ENCODE results near the gene SDK1. TPM values are rescaled to one million over a fixed set of nuclear protein-coding genes. Genes with fewer than 3 reads are reported as not detected.

SDK1 gene
- total RNA-seq, 1 donor from 2014 or later: 1.3 TPM

- H3K4me3 Mint-ChIP-seq: no peak overlapping the region
- intact Hi-C loops (cut with micrococcal nuclease): no loop called here
These were observed 251.4 kb downstream of the SDK1 start for GRCh38 chr7:3552499-3552898.

DNA sequence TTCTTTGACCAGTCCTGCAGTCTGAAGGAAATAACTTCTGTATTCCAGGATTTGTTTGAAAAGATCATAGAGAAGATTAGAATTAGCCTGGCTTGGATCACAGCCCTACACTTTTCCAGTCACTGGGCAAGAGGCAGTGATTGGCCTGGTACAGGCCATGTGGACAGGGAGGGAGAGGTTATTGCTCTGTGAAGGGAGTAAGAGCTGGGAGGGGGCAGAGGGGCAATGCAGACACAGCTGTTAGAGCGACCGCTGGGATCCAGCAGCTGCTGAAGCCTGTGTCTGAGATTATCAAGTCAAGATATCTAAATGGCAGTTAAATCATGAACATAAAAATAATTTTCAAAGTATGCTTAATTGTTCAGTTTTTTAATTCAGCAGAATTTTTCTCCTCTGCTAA lies 257.3 kb downstream of the SDK1 start:
- POLR2A ChIA-PET: no interaction called here
- Mint-ChIP-seq H3K27ac (no peak overlapping the region), H3K4me1 (no peaks in the 10 kb centered on the region), H3K27me3 (peaks cover 19% of the 10 kb centered on the region), H3K36me3 (ENCODE audit: low read depth) (no peaks in the 10 kb centered on the region), H3K9me3 (peaks cover 11% of the 10 kb centered on the region), H3K4me3 (no peak overlapping the region)
- no peak for ATAC-seq (ENCODE audit: low read depth)
- intact Hi-C loops (cut with micrococcal nuclease): no loop called here
- no peak for DNase-seq
- CTCF ChIA-PET: no interaction called here
- TF ChIP-seq, protein P1, sequence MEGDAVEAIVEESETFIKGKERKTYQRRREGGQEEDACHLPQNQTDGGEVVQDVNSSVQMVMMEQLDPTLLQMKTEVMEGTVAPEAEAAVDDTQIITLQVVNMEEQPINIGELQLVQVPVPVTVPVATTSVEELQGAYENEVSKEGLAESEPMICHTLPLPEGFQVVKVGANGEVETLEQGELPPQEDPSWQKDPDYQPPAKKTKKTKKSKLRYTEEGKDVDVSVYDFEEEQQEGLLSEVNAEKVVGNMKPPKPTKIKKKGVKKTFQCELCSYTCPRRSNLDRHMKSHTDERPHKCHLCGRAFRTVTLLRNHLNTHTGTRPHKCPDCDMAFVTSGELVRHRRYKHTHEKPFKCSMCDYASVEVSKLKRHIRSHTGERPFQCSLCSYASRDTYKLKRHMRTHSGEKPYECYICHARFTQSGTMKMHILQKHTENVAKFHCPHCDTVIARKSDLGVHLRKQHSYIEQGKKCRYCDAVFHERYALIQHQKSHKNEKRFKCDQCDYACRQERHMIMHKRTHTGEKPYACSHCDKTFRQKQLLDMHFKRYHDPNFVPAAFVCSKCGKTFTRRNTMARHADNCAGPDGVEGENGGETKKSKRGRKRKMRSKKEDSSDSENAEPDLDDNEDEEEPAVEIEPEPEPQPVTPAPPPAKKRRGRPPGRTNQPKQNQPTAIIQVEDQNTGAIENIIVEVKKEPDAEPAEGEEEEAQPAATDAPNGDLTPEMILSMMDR (IDR thresholded peaks at IDR 0.05): no peak

More at GRCh38 chr7:3552499-3552898, 251.4 kb downstream of the SDK1 start:
- Mint-ChIP-seq H3K9me3 (peaks cover 11% of the 10 kb centered on the region), H3K36me3 (ENCODE audit: low read depth) (no peaks in the 10 kb centered on the region), H3K27me3 (peaks cover 35% of the 10 kb centered on the region), H3K4me1 (no peaks in the 10 kb centered on the region), H3K27ac (no peak overlapping the region)
- no peak for DNase-seq
- ChIA-PET CTCF (no interaction called here), POLR2A (no interaction called here)
- TF ChIP-seq, protein P1 (IDR thresholded peaks at IDR 0.05): no peak
- no peak for ATAC-seq (ENCODE audit: low read depth)

GRCh38 chr7:3559278-3559677 lies 258.2 kb downstream of the SDK1 start:
- TF ChIP-seq, protein P1 (IDR thresholded peaks at IDR 0.05): no peak
- Mint-ChIP-seq H3K9me3 (peaks cover 8% of the 10 kb centered on the region), H3K27ac (no peak overlapping the region), H3K36me3 (ENCODE audit: low read depth) (no peaks in the 10 kb centered on the region), H3K4me3 (no peak overlapping the region), H3K27me3 (peaks cover 14% of the 10 kb centered on the region), H3K4me1 (no peaks in the 10 kb centered on the region)
- no peak for DNase-seq
- CTCF ChIA-PET: no interaction called here
- POLR2A ChIA-PET: no interaction called here
- intact Hi-C loops (cut with micrococcal nuclease): no loop called here
- no peak for ATAC-seq (ENCODE audit: low read depth)

- peaks cover 6% of the 10 kb centered on the region for H3K27me3 Mint-ChIP-seq
- TF ChIP-seq, protein P1 (IDR thresholded peaks at IDR 0.05): no peak
These were observed 259.4 kb downstream of the SDK1 start for GRCh38 chr7:3560495-3560894.

DNA sequence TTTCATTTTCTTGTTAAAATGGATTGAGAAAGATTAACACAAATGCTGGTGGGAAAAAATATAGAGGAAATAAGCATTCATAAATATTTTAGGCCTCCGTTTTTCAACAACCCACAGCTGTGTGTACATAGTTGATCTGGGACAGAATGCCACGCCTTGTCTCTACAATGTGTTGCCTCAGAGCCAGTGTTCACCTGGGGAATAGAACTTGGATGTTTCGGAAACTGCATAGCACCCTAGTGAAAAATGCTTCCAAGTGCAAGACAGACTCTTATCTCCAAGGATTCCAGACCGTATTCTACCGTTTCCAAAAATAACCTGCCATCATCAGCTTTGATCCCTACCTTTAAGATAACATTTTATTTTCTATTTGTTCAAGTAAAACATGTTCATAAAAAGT lies 260.9 kb downstream of the SDK1 start:
- intact Hi-C loops (cut with micrococcal nuclease): no loop called here
- Mint-ChIP-seq H3K36me3 (ENCODE audit: low read depth) (no peaks in the 10 kb centered on the region), H3K27ac (no peak overlapping the region), H3K4me1 (no peaks in the 10 kb centered on the region), H3K27me3 (peaks cover 6% of the 10 kb centered on the region), H3K9me3 (no peaks in the 10 kb centered on the region), H3K4me3 (no peak overlapping the region)
- no peak for DNase-seq
- ChIA-PET POLR2A (no interaction called here), CTCF (no interaction called here)
- TF ChIP-seq, protein P1 (IDR thresholded peaks at IDR 0.05): no peak
- ATAC-seq (ENCODE audit: low read depth): no peak

More at GRCh38 chr7:3560495-3560894, 259.4 kb downstream of the SDK1 start:
- no peak overlapping the region for H3K4me3 Mint-ChIP-seq
- intact Hi-C loops (cut with micrococcal nuclease): no loop called here
- H3K9me3 Mint-ChIP-seq: peaks cover 3% of the 10 kb centered on the region
- ATAC-seq (ENCODE audit: low read depth): no peak
- ChIA-PET POLR2A (no interaction called here), CTCF (interaction anchor here (1.0 kb wide), 1 partner anchor 26 kb away, joined by 3 read pairs; no protein-coding TSS in a partner anchor)
- H3K36me3 Mint-ChIP-seq (ENCODE audit: low read depth): no peaks in the 10 kb centered on the region
- H3K27ac Mint-ChIP-seq: no peak overlapping the region
- no peaks in the 10 kb centered on the region for H3K4me1 Mint-ChIP-seq
- DNase-seq: no peak

Data from activated B cell treated with CpG ODN at 0.5 μM for 24 hours (primary cell).